Heart left ventricle (tissue), 16 donors: Measurements from ENCODE around the gene ZNF423. TPM values are rescaled to one million over a fixed set of nuclear protein-coding genes. Genes with fewer than 3 reads are reported as not detected.

Source experiments
- ATAC-seq, 4 donors: fragments of 200-7000 bp; cut with Tn5 transposase; one replicate each; pipeline ENCODE4 v1.9.1; 2020 to 2022; ENCODE audit warnings: moderate library complexity in 4 of 4, mild to moderate bottlenecking in 3 of 4, moderate number of reproducible peaks in 1 of 4
- DNase-seq, 5 donors: peaks; one replicate each; pipeline ENCODE4 v3.0.0-alpha.2; 2020
- H3K27ac ChIP-seq, 12 donors: fragments of 200-600 bp; sonication (generic) in 4 of 12; one replicate each; pipeline versions ENCODE4 v1.5.0 to v1.8.0; 2016 to 2022; ENCODE audit warnings: mild to moderate bottlenecking in 2 of 12
- H3K27me3 ChIP-seq, 9 donors: fragments of 200-600 bp; sonication (generic) in 2 of 9; one replicate each; pipeline versions ENCODE4 v1.5.1 to v1.8.0; 2016 to 2022; ENCODE audit warnings: mild to moderate bottlenecking in 3 of 9
- H3K36me3 ChIP-seq, 9 donors: fragments of 200-600 bp; sonication (generic) in 2 of 9; one replicate each; pipeline versions ENCODE4 v1.5.0 to v1.8.0; 2018 to 2022; ENCODE audit warnings: mild to moderate bottlenecking in 2 of 9
- H3K4me1 ChIP-seq, 12 donors: fragments of 200-600 bp; sonication (generic) in 4 of 12; one replicate each; pipeline versions ENCODE4 v1.5.0 to v1.8.0; 2016 to 2022; ENCODE audit warnings: mild to moderate bottlenecking in 3 of 12
- H3K4me3 ChIP-seq, 12 donors: fragments of 200-600 bp; sonication (generic) in 4 of 12; one replicate each; pipeline versions ENCODE4 v1.5.0 to v1.8.0; 2017 to 2022; ENCODE audit warnings: mild to moderate bottlenecking in 9 of 12, moderate library complexity in 4 of 12
- H3K9me3 ChIP-seq, 12 donors: fragments of 200-600 bp; sonication (generic) in 4 of 12; one replicate each; pipeline versions ENCODE4 v1.5.0 to v1.8.0; 2016 to 2022; ENCODE audit warnings: mild to moderate bottlenecking in 1 of 12
- CTCF ChIP-seq, 12 donors: fragments of 200-600 bp; sonication (generic) in 4 of 12; IDR thresholded peaks; one replicate each; pipeline versions ENCODE4 v1.5.0 to v1.8.0; 2018 to 2022; ENCODE audit warnings: antibody characterized with exemption in 12 of 12, mild to moderate bottlenecking in 5 of 12
- POLR2A ChIP-seq, 2 donors: fragments of 450-650 bp; IDR thresholded peaks; one replicate each; pipeline ENCODE4 v1.6.1; 2017; ENCODE audit warnings: antibody characterized with exemption in 2 of 2, mild to moderate bottlenecking in 2 of 2, moderate library complexity in 2 of 2
- WGBS, 4 donors: extraction: QIAGEN DNeasy Blood & Tissue Kit in 2 of 4; methylation state at CpG; one replicate each; pipeline versions ENCODE4 v1.1.5 to v1.1.7; 2013 to 2018; 5-methylcytosine and 5-hydroxymethylcytosine counted together
- intact Hi-C, 10 donors: fragments of 100-400 bp; cut with DNase I; formaldehyde crosslinking; loops; one replicate each; pipeline versions ENCODE4 v1.11.1 to v1.14.2; 2022
- polyA plus RNA-seq, 2 donors: library from polyadenylated mRNA; stranded (reverse); fragments of 200-250 nt; gene quantifications; one replicate each; pipeline ENCODE4 v1.2.3, GENCODE V29; 2013
- total RNA-seq, 9 donors: library from RNA; depleted of rRNA in 2 of 9; stranded (reverse); fragments of >200 nt in 2 of 9; fragmentation: NEBNext Ultra II Directional in 3 of 9; extraction: Animal tissue kit (Norgen Biotek cat#: 25700) in 3 of 9; gene quantifications; one replicate each; pipeline versions ENCODE4 v1.1.0 to v1.2.4, GENCODE V29; 2016 to 2023
- donor health status: ischemic (EF 13 %, LVEDD 7.1; RV severe dilation, severe dysfunction).
- donor health status: healthy with polysubstance abuse.
- donor health status: DM: no; HTN: yes; CAD: no.
- donor health status: DM: no; HTN: no; CAD: no.
- donor health status: ischemic (EF 25% LVEDD 6.9; RV normal size, moderate dysfunction).
- donor health status: ischemic (EF 25% LVEDD 5.7; RV mildly dilated, moderate dysfunction).
- donor health status: healthy.
- donor health status: DM: yes; HTN: yes; CAD: no.
- donor health status: ischemic (EF 35%, LVEDD 5.7; RV mildly dilated, moderate dysfunction).
- donor health status: nonischemic (EF 11% LVEDD 7.7; RV severe dilation, severe dysfunction).
- donor health status: DM: yes; HTN: yes; CAD: no.
- donor health status: PGD.
- donor health status: ischemic (EF 29% LVEDD 5.4; RV normal size, mild dysfunction).
- donor health status: nonischemic (EF 23%, LVEDD 6.1; RV moderate dilation, normal function).

ZNF423 gene
- total and polyA plus RNA-seq, 11 donors = 1.8 to 10.4 (median 5.7) TPM

- TF ChIP-seq CTCF (IDR thresholded peaks at IDR 0.05) = no peak
- TF ChIP-seq POLR2A (IDR thresholded peaks at IDR 0.05) = no peak
- no peaks in the 10 kb centered on the region for H3K9me3 ChIP-seq
- peaks cover 0 to 41% (median 21%) of the 10 kb centered on the region in 12 donors for H3K4me1 ChIP-seq
- H3K4me3 ChIP-seq = peak overlapping the region in 11 of 12 donors; percentile 10 to 60 (median 46)
- intact Hi-C loops = no loop called here
- peak overlapping the region; percentile 37 to 89 (median 76) for H3K27ac ChIP-seq
- H3K36me3 ChIP-seq = no peaks in the 10 kb centered on the region
- ATAC-seq (peak; percentile 28 to 86 (median 74)), DNase-seq (peak; percentile 48 to 85 (median 71))
- WGBS, 4 donors = 54 to 66% (median 60%) methylated on average over 34 to 37 of the region's 37 CpGs
- H3K27me3 ChIP-seq = no peaks in the 10 kb centered on the region
Measured at GRCh38 chr16:49664221-49665215, 191.4 kb downstream of the ZNF423 start.

GRCh38 chr16:49663081-49664065, 192.5 kb downstream of the ZNF423 start:
- intact Hi-C loops = no loop called here
- H3K4me3 ChIP-seq = peak overlapping the region in 11 of 12 donors; percentile 10 to 60 (median 46)
- no peaks in the 10 kb centered on the region for H3K9me3 ChIP-seq
- TF ChIP-seq POLR2A (IDR thresholded peaks at IDR 0.05) = no peak
- TF ChIP-seq CTCF (IDR thresholded peaks at IDR 0.05) = no peak
- peaks cover 0 to 41% (median 21%) of the 10 kb centered on the region in 12 donors for H3K4me1 ChIP-seq
- peak overlapping the region; percentile 38 to 89 (median 76) for H3K27ac ChIP-seq
- no peaks in the 10 kb centered on the region for H3K36me3 ChIP-seq
- DNase-seq (peak; percentile 29 to 68 (median 39)), ATAC-seq (peak; percentile 42 to 73 (median 62))
- 39 to 58% (median 51%) methylated on average over 25 to 28 of the region's 28 CpGs for WGBS, 4 donors
- no peaks in the 10 kb centered on the region for H3K27me3 ChIP-seq

GRCh38 chr16:49662569-49662968, 193.3 kb downstream of the ZNF423 start:
- Histone ChIP-seq H3K9me3 (no peaks in the 10 kb centered on the region), H3K27me3 (no peaks in the 10 kb centered on the region), H3K36me3 (no peaks in the 10 kb centered on the region), H3K4me1 (peaks cover 0 to 41% (median 21%) of the 10 kb centered on the region in 12 donors), H3K4me3 (peak overlapping the region in 5 of 12 donors; percentile 43 to 60 (median 57)), H3K27ac (peak overlapping the region in 2 of 12 donors; percentile 16 to 75)
- no peak for TF ChIP-seq POLR2A (IDR thresholded peaks at IDR 0.05)
- no peak for TF ChIP-seq CTCF (IDR thresholded peaks at IDR 0.05)
- DNase-seq (peak in 1 of 5 donors; percentile 3), ATAC-seq (no peak)
- intact Hi-C loops = no loop called here
- 82 to 91% (median 88%) methylated on average over 4 of the region's 4 CpGs for WGBS, 4 donors
